IMR-90 (cell line): ENCODE results near the gene FOXD4L6. TPM values are rescaled to one million over a fixed set of nuclear protein-coding genes. Genes with fewer than 3 reads are reported as not detected.
"Not testable (repeated sequence)": the region's sequence is repeated elsewhere in the genome, so short reads cannot be mapped to it uniquely, and the experiment has no call there.

Source experiments
- ATAC-seq: fragments of 200-7000 bp; cut with Tn5 transposase; 2 replicates; pipeline ENCODE4 v1.9.1; 2020; ENCODE audit warnings: low read depth, mild to moderate bottlenecking, moderate library complexity
- BruUV-seq: library from RNA; stranded (reverse); fragments of 400-500 nt; replicated peaks from 2 replicates; lab custom pipeline; 2021; lab: Mats Ljungman, UMichigan
- CTCF ChIA-PET: fragments of 300-600 bp; formaldehyde crosslinking; extraction: SDS; loops from one replicate; lab custom pipeline; 2021; ENCODE audit warnings: antibody characterized with exemption; lab: Yijun Ruan, JAX
- POLR2A ChIA-PET: fragments of 300-600 bp; sonication (Branson Sonifier 250); formaldehyde crosslinking; loops from one replicate; lab custom pipeline; 2022; ENCODE audit warnings: antibody characterized with exemption; ENCODE audit not compliant: unreplicated experiment; lab: Charles Lee
- DNase-seq: peaks from one replicate; pipeline ENCODE4 v3.0.0; 2013
- H2AFZ ChIP-seq: replicated peaks from 2 replicates; pipeline ENCODE3; 2013; ENCODE audit warnings: low read length, mild to moderate bottlenecking; ENCODE audit not compliant: poor library complexity
- H2AK5ac ChIP-seq: 2 replicates; pipeline ENCODE4 v1.6.1; 2013; ENCODE audit warnings: low read depth, low read length, inconsistent platforms
- H2AK9ac ChIP-seq: replicated peaks from 2 replicates; pipeline ENCODE3; 2013; ENCODE audit warnings: mild to moderate bottlenecking, low read depth, low read length, moderate library complexity; ENCODE audit not compliant: poor library complexity
- H2BK120ac ChIP-seq: 2 replicates; pipeline ENCODE4 v1.6.1; 2013; ENCODE audit warnings: low read depth, low read length, inconsistent platforms
- H2BK15ac ChIP-seq: 3 replicates; pipeline ENCODE4 v1.6.1; 2013; ENCODE audit warnings: low read depth, low read length, inconsistent platforms
- H2BK20ac ChIP-seq: 2 replicates; pipeline ENCODE4 v1.6.1; 2013; ENCODE audit warnings: low read depth, mild to moderate bottlenecking, inconsistent platforms, low read length, moderate library complexity
- H2BK5ac ChIP-seq: 2 replicates; pipeline ENCODE4 v1.6.1; 2013; ENCODE audit warnings: mild to moderate bottlenecking, low read depth, low read length, inconsistent platforms; ENCODE audit not compliant: poor library complexity, severe bottlenecking
- H3K14ac ChIP-seq: replicated peaks from 2 replicates; pipeline ENCODE4 v1.6.1; 2013; ENCODE audit warnings: low read depth, low read length, inconsistent platforms
- H3K18ac ChIP-seq: 2 replicates; pipeline ENCODE4 v1.6.1; 2013; ENCODE audit warnings: low read depth, low read length, control low read depth
- H3K23ac ChIP-seq: 2 replicates; pipeline ENCODE4 v1.6.1; 2013; ENCODE audit warnings: low read depth, low read length, inconsistent platforms
- H3K27ac ChIP-seq: 2 replicates; pipeline ENCODE4 v1.5.1; 2013; ENCODE audit warnings: mild to moderate bottlenecking, control low read depth, low read length; ENCODE audit not compliant: insufficient read depth
- H3K27me3 ChIP-seq: 2 replicates; pipeline ENCODE4 v1.6.1; 2013; ENCODE audit warnings: low read length; ENCODE audit not compliant: control insufficient read depth, insufficient read depth
- H3K36me3 ChIP-seq: 2 replicates; pipeline ENCODE4 v1.6.1; 2013; ENCODE audit warnings: low read length, mixed read lengths; ENCODE audit not compliant: control insufficient read depth, insufficient read depth
- H3K4ac ChIP-seq: 2 replicates; pipeline ENCODE4 v1.6.1; 2013; ENCODE audit warnings: low read depth, low read length, inconsistent platforms
- H3K4me1 ChIP-seq: 2 replicates; pipeline ENCODE4 v1.6.1; 2013; ENCODE audit warnings: low read length, mixed read lengths; ENCODE audit not compliant: control insufficient read depth, insufficient read depth
- H3K4me2 ChIP-seq: 2 replicates; pipeline ENCODE4 v1.6.1; 2013; ENCODE audit warnings: low read depth, mild to moderate bottlenecking, control low read depth, low read length, moderate library complexity
- H3K4me3 ChIP-seq: 2 replicates; pipeline ENCODE4 v1.5.1; 2013; ENCODE audit warnings: low read depth, mild to moderate bottlenecking, control low read depth, low read length, moderate library complexity; ENCODE audit not compliant: insufficient read depth
- H3K56ac ChIP-seq: 2 replicates; pipeline ENCODE4 v1.6.1; 2013; ENCODE audit warnings: low read length, inconsistent platforms; ENCODE audit not compliant: insufficient read depth; ENCODE audit errors: extremely low read depth
- H3K79me1 ChIP-seq, 2 experiments: 2 replicates each; pipeline ENCODE4 v1.6.1; 2013; ENCODE audit warnings: low read length in 2 of 2, inconsistent platforms in 1 of 2, low read depth in 1 of 2
- H3K9ac ChIP-seq: 2 replicates; pipeline ENCODE4 v1.6.1; 2013; ENCODE audit warnings: low read depth, low read length, control low read depth
- H3K9me1 ChIP-seq: 2 replicates; pipeline ENCODE4 v1.6.1; 2013; ENCODE audit warnings: low read length, inconsistent platforms; ENCODE audit not compliant: insufficient read depth
- H3K9me3 ChIP-seq: 2 replicates; pipeline ENCODE4 v1.6.1; 2013; ENCODE audit warnings: low read length; ENCODE audit not compliant: control insufficient read depth, insufficient read depth
- H4K20me1 ChIP-seq: 2 replicates; pipeline ENCODE4 v1.6.1; 2013; ENCODE audit warnings: low read length, inconsistent platforms; ENCODE audit not compliant: insufficient read depth
- H4K5ac ChIP-seq: 2 replicates; pipeline ENCODE4 v1.6.1; 2013; ENCODE audit warnings: mild to moderate bottlenecking, low read depth, low read length, control low read depth
- H4K8ac ChIP-seq, 2 experiments: 2 replicates each; pipeline ENCODE4 v1.6.1; 2013; ENCODE audit warnings: low read depth in 2 of 2, low read length in 2 of 2, control low read depth in 1 of 2, inconsistent platforms in 1 of 2
- H4K91ac ChIP-seq: 2 replicates; pipeline ENCODE4 v1.6.1; 2013; ENCODE audit warnings: low read depth, low read length, inconsistent platforms; ENCODE audit not compliant: insufficient read depth
- WGBS, 2 experiments: methylation state at CpG; one replicate each; pipeline versions ENCODE4 v1.1.5 to v1.1.7; 2013; ENCODE audit warnings: missing lambda C conversion rate in 2 of 2; ENCODE audit not compliant: insufficient read length in 1 of 2; ENCODE audit errors: extremely low coverage in 2 of 2; 5-methylcytosine and 5-hydroxymethylcytosine counted together
- dilution Hi-C: fragments of 300-500 bp; cut with HindIII; formaldehyde crosslinking; loops from one replicate; pipeline ENCODE4 v1.14.3; 2018; ENCODE audit warnings: low sequenced_read_pairs; ENCODE audit not compliant: unreplicated experiment
- in situ Hi-C: fragments of 300-500 bp; cut with MboI; formaldehyde crosslinking; loops from 3 replicates; pipeline ENCODE4 v1.14.3; 2019; ENCODE audit warnings: low sequenced_read_pairs, inconsistent platforms, mixed read lengths
- intact Hi-C: fragments of 100-400 bp; cut with micrococcal nuclease; formaldehyde crosslinking; loops from 2 replicates; pipeline ENCODE4 v1.10.0; 2022
- polyA plus RNA-seq, 3 experiments: library from polyadenylated mRNA; depleted of rRNA; stranded (reverse); fragments of >200 nt; gene quantifications; 2 replicates each; pipeline ENCODE4 v1.2.3, GENCODE V29; 2012; ENCODE audit warnings: low replicate concordance in 1 of 3
- total RNA-seq: library from RNA; depleted of rRNA; stranded (reverse); fragments of >200 nt; gene quantifications from 2 replicates; pipeline ENCODE4 v1.2.3, GENCODE V29; 2012

The FOXD4L6 gene
- total and polyA plus RNA-seq, 2 of the 4 experiments (the other 2 are of a cell fraction) = not detected

- H3K4ac ChIP-seq, CTCF ChIA-PET, H3K4me2 ChIP-seq, dilution Hi-C loops, H2AFZ ChIP-seq, H3K4me3 ChIP-seq, H2BK20ac ChIP-seq, DNase-seq, ATAC-seq, H3K27ac ChIP-seq, H3K9me1 ChIP-seq, H4K91ac ChIP-seq, intact Hi-C loops, H3K4me1 ChIP-seq, H2BK5ac ChIP-seq, H3K14ac ChIP-seq, H3K56ac ChIP-seq, H2BK120ac ChIP-seq, H4K8ac ChIP-seq, H4K5ac ChIP-seq, in situ Hi-C loops, H3K9me3 ChIP-seq, H3K18ac ChIP-seq, H2BK15ac ChIP-seq, H3K9ac ChIP-seq, H2AK5ac ChIP-seq, POLR2A ChIA-PET, H3K79me1 ChIP-seq, H3K23ac ChIP-seq, H3K36me3 ChIP-seq, H2AK9ac ChIP-seq, BruUV-seq, H3K27me3 ChIP-seq, H4K20me1 ChIP-seq: not testable (repeated sequence)
- no CpG with 5 or more reads among the region's 12 CpGs for WGBS, 2 experiments
Measured at GRCh38 chr9:41111414-41111813, 17.1 kb downstream of the FOXD4L6 start.
